HepG2 (cell line): Measurements from ENCODE around the gene MGARP.

Source experiments
- ATF7 ChIP-seq, 2 experiments: fragments of 450-650 bp in 1 of 2; sonication (generic) in 1 of 2; formaldehyde crosslinking in 1 of 2; IDR thresholded peaks; 2 replicates each; pipeline versions ENCODE4 v1.4.0 to v1.6.1; 2016 to 2020; ENCODE audit warnings: antibody characterized with exemption in 1 of 2, mild to moderate bottlenecking in 1 of 2, missing genetic modification reagents in 1 of 2
- CTCF ChIP-seq: sonication (generic); formaldehyde crosslinking; IDR thresholded peaks from 2 replicates; pipeline ENCODE4 v1.5.0; 2020; ENCODE audit warnings: mild to moderate bottlenecking, missing genetic modification reagents, moderate library complexity
- JDP2 ChIP-seq: sonication (generic); formaldehyde crosslinking; IDR thresholded peaks from 2 replicates; pipeline ENCODE4 v1.8.1; 2022; ENCODE audit warnings: missing genetic modification reagents, borderline replicate concordance
- KDM4B ChIP-seq: sonication (generic); formaldehyde crosslinking; IDR thresholded peaks from 2 replicates; pipeline ENCODE4 v1.4.0; 2020; ENCODE audit warnings: missing genetic modification reagents
- POLR2A ChIP-seq, 2 experiments: IDR thresholded peaks; 2 replicates each; pipeline ENCODE4 v1.6.1; 2011; ENCODE audit warnings: low read depth in 2 of 2, low read length in 2 of 2, mild to moderate bottlenecking in 1 of 2, moderate library complexity in 1 of 2; ENCODE audit not compliant: insufficient read depth in 1 of 2
- TBP ChIP-seq: sonication (generic); formaldehyde crosslinking; IDR thresholded peaks from 2 replicates; pipeline ENCODE4 v1.5.0; 2020; ENCODE audit warnings: missing genetic modification reagents
- ZFP36L2 ChIP-seq: sonication (generic); formaldehyde crosslinking; IDR thresholded peaks from 2 replicates; pipeline ENCODE4 v1.4.0; 2020; ENCODE audit warnings: missing genetic modification reagents
- ZNF318 ChIP-seq: sonication (generic); formaldehyde crosslinking; IDR thresholded peaks from 2 replicates; pipeline ENCODE4 v1.4.0; 2020; ENCODE audit warnings: mild to moderate bottlenecking, missing genetic modification reagents
- ZNF609 ChIP-seq: sonication (generic); formaldehyde crosslinking; IDR thresholded peaks from 2 replicates; pipeline ENCODE4 v1.4.0; 2020; ENCODE audit warnings: mild to moderate bottlenecking, missing genetic modification reagents, borderline replicate concordance

GRCh38 chr4:139229534-139230039 lies 50.4 kb downstream of the MGARP start:
- TF ChIP-seq POLR2A (IDR thresholded peaks at IDR 0.05; ENCODE audit: insufficient read depth in 1 of 2, low read depth in 2 of 2, low read length in 2 of 2) (no peak), CTCF (CRISPR knock-in tag) (peak; percentile 69), ZFP36L2 (CRISPR knock-in tag) (no peak), JDP2 (CRISPR knock-in tag) (no peak), ATF7 (IDR thresholded peaks at IDR 0.05) (no peak), ATF7 (CRISPR knock-in tag; IDR thresholded peaks at IDR 0.05) (no peak), ZNF318 (CRISPR knock-in tag) (no peak), ZNF609 (CRISPR knock-in tag) (no peak), TBP (CRISPR knock-in tag) (no peak), KDM4B (CRISPR knock-in tag) (no peak)
